Measurements from ENCODE around the gene VPS39. TPM values are rescaled to one million over a fixed set of nuclear protein-coding genes. Genes with fewer than 3 reads are reported as not detected.
"Not testable (repeated sequence)": the region's sequence is repeated elsewhere in the genome, so short reads cannot be mapped to it uniquely, and the experiment has no call there.

VPS39 gene
- total RNA-seq (2014; rRNA removed), result 31.1 and 40.4 TPM in 2 replicates
- polyA plus RNA-seq (2012), result 27.9 TPM

GRCh38 chr15:42207674-42208579 is at the start of gene VPS39:
Gene VPS39 (minus strand): TSS chr15:42208304. CDS start chr15:42208153, 151 bp downstream.
- peak; percentile 78 for DNase-seq (ENCODE audit: low read depth)

DNA sequence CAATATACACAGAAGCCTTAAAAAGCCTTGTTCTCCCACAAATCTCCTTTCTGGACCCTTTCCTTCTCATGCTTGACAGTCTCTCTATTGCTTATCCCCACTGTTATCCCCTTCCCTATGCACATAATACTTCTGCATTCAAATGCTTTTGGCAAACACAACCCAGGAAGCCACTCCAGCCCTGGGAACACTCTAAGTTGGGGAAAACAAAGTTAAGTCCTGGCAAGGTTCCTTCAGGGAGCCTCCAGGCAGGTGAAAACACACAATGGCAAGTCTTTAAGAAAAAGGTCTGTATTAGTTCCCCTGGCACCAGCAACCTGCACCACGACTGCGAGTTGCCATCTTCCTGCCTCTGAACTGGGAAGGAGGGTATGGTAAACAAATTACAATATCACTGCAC is 45.2 kb upstream of the VPS39 start:
- no peak for DNase-seq (ENCODE audit: low read depth)

DNA sequence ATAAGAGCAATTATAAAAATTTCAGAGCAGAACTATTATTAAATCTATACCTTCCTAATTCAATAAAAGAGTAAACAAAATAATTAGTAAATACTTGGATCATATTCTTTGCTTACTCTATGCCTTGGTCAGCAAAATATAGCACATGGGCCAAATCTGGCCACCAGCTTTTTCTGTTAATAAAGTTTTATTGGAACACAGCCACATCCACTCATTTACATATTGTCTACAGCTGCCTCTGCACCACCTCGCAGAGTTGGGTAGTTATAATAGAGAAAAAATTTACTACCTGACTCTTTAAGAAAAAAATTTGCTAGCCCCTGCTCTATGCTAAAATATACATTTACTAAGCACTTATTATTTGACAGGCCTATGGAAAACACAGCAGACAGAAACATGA is 32.7 kb upstream of the VPS39 start:
- no peak for DNase-seq (ENCODE audit: low read depth)

DNA sequence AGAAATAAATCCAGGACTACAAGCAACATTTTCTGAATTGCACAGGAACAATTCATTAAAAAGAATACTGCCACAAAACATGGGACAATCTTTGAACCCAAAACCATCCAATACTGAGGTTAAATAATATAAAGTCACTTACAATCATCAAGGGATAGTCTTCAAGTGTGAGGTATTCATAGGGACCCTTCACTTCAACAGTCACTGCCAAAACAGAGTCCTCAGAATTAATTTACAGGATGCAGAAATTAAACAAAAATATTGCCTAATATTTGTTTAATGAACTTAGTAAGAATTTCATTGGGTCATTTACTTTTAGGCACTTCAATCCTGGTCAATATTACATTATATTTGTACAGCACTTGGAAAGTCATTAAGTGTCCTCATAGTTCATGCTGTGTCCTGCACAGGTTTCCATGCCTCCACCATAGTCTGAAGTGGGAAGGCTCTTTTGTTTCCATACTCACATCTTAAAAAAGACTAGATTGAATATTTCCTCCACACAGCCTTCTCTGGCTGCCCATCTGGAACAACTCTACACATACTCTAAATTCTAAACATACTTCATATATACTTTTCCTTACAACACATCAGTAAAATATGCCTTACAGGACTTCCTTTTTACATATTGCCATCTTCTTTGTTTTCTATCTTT is 31.6 kb upstream of the VPS39 start:
- no peak for DNase-seq (ENCODE audit: low read depth)

DNA sequence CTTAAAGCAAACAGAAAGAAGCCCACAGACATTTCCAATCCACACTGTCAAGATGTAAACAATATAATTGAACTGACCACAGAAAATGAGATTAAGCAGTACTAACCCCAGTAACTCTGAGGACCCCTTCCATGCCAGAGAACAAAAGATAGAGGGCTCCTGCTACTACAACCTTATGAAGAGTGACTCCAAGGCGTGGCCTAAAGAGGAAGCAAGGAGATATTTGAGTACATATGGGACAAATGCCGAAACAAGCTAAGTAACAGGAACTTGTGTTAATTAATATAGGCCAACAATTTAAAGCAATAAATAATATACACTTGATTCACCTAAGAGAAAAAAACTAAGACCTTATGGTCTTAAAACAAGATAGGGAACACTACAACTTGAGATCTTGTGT is 25.0 kb upstream of the VPS39 start:
- no peak for DNase-seq (ENCODE audit: low read depth)

DNA sequence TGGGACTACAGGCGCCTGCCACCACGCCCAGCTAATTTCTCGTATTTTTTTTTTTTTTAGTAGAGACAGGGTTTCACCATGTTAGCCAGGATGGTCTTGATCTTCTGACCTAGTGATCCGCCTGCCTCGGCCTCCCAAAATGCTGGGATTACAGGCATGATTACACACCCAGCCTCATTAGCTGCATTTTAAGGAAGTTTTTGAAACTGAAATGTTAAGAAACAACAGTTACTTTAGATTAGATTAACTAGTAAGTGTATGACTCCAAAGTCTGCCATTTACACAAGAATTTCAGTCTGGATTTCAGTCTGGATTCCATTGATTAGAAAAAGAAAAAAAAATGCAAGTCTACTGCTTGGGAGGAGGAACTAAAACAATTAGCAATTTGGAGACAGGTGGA is 24.5 kb upstream of the VPS39 start:
- DNase-seq (ENCODE audit: low read depth), result no peak

- DNase-seq (ENCODE audit: low read depth), result no peak
These were observed 23.0 kb upstream of the VPS39 start for GRCh38 chr15:42231088-42231487.

DNA sequence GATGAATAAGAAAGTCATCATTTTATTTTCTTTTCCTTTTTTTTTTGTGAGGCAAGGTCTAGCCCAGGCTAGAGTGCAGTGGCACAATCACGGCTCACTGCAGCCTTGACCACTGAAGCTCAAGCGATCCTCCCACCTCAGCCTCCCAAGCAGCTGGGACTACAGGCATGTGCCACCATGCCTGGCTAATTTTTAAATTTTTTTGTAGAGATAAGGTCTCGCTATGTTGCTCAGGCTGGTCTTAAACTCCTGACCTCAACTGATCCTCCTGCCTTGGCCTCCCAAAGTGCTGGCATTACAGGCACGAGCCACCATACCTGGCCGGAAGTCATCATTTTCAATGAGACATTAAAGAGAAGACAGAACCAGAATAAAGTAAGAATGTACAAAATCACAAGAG is 20.9 kb upstream of the VPS39 start:
- DNase-seq (ENCODE audit: low read depth), result not testable (repeated sequence)

DNA sequence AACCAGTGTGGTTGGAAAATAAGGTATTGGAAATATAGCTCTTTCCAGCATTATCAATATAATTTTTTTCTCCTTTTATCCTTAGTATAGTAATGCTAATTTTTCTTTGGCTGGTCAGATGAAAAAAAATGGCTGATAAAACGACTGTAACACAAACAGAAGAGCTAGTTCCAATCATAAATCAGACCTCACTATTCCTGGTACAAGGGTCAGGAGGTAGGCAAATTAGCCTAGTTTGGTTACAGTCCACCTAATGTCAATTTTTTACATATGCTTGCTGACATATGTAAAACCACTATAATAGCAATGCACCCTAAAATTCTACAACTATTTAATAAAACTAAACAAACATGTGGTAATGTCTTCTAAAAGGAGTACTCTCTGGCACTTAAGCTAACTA is 19.9 kb upstream of the VPS39 start:
- DNase-seq (ENCODE audit: low read depth), result no peak

DNA sequence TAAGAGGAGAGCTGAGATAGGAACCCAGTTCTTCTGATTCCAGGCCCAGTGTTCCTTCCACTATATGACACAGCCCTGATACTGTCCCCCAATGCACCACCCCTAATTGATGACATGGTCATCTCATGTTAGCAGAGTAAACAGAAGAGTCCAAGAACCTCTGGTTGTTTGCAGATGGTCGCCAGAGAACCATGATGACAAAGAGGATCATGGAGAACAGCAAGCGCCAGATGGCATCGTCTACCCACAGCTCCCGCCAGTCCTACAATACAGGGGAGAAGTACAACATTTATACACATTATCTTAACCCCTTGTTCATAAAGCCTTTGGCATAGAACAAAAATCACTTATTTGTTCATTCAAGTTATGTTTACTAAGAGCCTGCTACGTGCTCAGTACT is 18.5 kb upstream of the VPS39 start:
- DNase-seq (ENCODE audit: low read depth), result no peak

GRCh38 chr15:42220216-42220615 is 12.1 kb upstream of the VPS39 start:
- no peak for DNase-seq (ENCODE audit: low read depth)

GRCh38 chr15:42218953-42219592 is 11.0 kb upstream of the VPS39 start:
- DNase-seq (ENCODE audit: low read depth), result no peak

GRCh38 chr15:42217568-42217967 is 9.5 kb upstream of the VPS39 start:
- DNase-seq (ENCODE audit: low read depth), result no peak

DNA sequence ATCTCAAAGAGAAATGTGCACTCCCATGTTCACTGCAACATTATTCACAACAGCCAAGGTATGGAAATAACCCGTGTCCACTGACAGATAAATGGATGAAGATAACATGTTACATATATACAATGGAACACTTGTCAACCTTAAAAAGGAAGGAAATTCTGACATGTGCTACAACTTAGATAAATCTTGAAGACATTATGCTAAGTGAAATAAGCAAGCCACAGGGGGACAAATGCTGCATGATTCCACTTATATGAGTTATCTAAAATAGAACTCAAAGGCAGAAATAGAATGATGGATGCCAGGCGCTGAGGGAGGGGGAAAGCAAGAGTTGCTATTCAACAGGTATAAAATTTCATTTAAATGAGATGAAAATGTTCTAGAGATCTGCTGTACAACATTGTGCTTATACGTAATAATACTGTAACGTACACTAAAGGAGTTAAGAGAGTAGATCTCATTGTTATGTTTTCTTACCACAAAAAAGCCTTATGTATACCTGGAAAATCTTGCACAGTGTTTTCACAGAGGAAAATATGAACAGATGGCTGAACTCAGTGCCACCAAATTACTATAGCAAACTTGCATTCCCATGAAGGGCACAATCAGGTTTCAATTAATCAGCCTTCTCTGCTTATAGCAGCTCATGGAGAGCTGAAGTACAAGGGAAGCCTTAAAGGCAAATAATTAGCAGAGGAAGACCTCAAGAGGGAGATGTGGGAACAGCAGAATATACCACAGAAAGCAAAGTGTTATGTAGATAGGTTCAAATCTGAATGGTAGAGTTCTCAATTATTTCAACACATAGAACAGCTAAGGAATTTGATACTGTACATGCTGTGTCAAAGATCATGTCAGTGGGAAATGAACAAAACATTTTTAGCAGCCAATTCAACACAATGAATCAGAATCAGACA is 8.1 kb upstream of the VPS39 start:
- DNase-seq (ENCODE audit: low read depth), result peak; percentile 17

DNA sequence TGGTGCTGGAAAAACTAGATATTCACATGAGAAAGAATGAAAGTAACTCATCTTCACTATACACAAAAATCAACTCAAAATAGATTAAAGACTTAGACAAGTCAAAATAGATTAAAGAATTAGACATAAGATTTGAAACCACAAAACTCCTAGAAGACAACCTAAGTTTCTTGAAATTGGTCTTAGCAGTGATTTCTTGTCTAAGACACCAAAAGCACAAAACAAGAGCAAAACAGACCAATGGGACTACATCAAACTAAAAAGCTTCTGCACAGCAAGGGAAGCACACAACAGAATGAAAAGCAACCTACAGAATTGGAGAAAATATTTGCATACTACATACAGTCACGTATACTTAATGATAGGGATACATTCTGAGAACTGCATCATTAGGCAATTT is 6.5 kb upstream of the VPS39 start:
- no peak for DNase-seq (ENCODE audit: low read depth)

DNA sequence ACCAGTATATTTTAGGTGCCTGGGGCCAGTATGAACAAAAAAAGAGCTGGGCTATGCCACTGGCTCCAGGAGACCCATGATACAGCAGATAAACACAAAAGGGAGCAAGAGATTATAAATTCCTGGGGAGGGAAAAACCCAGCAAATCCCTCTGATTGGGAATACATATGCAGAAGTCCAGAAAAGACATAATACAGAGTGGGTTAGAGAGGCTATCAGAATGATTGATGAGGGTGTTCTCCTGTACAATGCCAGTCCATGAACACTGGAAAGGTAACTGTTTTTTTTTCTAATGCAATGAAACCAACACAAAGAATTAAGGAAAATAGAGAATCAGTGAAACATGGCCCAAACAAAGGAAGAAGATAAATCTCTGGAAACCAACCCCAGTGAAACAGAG is 5.4 kb upstream of the VPS39 start:
- DNase-seq (ENCODE audit: low read depth), result no peak

DNA sequence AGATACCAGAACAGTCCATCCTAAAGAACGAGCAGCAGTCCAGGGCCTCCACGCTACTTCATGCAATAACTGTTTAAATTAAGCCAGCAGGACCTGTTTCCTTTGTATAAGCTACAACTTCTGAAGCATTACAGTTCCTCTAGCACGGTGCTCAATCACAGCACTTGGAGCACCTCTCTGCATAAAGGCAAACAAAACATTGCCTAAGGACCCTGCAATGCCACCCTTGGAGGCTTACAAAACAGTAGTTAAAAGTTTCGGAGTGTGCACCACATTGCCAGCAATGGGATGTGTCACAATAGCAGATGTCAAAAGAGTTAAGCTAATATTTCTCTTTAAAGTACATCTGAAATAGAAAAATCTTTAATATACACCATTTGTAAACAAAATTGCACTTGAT is 2.6 kb upstream of the VPS39 start:
- no peak for DNase-seq (ENCODE audit: low read depth)

DNA sequence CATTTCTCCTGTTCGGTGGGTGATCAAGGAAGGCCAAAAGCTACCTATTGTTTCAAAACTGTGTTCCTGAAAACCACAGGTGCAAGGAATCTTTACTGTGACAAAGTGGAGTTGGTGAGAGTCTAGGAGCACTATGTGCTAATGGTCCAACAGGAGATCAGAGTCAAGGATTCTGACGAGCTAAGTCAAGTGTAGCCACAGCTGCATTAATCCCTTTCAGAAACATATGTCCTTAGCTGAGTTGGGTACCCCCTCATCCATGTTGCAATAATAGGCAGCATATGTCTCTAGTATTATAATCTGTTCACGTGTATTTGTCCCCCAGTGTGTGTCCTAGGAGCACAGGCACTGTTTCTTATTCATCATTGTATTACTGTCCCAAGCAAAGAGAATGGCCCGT is 1.7 kb downstream of the VPS39 start:
- peak; percentile 12 for DNase-seq (ENCODE audit: low read depth)

DNA sequence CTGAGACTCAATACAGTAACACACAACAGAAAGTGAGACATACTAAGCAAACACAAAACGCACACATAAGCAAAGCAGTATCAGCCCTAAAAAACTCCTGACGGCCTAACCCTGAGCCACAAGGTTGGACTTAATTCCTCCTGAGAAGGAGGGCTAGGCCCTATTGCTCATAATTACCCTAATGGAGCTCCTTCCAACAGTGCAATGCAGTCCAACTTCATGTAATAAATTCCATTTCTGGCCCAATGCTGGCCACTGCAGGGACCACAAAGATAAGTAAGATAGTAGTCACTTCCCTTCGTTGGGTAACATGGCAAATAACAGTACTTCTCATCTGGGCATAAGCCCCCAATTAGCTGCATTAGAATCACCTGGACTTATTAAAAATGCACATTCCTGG is 4.2 kb downstream of the VPS39 start:
- no peak for DNase-seq (ENCODE audit: low read depth)

GRCh38 chr15:42202653-42203052 is 5.5 kb downstream of the VPS39 start:
- DNase-seq (ENCODE audit: low read depth), result no peak

- no peak for DNase-seq (ENCODE audit: low read depth)
These were observed 6.3 kb downstream of the VPS39 start for GRCh38 chr15:42201801-42202200.
